HEK293T (cell line): ENCODE data around the gene EMB.

Source experiments
- L3MBTL2 ChIP-seq: fragments of 450-650 bp; conservative IDR thresholded peaks from 2 replicates; pipeline ENCODE4 v1.6.1; 2016; ENCODE audit warnings: mild to moderate bottlenecking
- SP1 ChIP-seq: fragments of 450-650 bp; IDR thresholded peaks from 2 replicates; pipeline ENCODE4 v1.6.1; 2017

DNA sequence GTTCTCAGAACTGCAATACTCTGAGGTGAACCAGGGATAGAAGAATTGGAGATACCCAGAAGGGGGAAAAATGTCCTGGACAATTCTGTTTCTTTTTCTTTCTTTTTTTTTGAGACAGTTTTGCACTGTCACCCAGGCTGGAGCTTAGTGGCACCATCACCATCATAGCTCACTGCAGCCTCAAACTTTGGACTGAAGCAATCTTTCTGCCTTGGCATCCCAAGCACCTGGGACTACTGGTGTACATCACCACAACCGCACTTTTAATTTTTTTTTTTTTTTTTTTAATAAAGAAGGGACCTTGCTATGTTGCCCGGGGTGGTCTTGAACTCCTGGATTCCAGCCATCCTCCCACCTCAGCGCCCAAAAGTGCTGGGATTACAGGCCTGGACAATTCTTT is 1.9 kb downstream of the EMB start:
- no peak for TF ChIP-seq L3MBTL2
- no peak for TF ChIP-seq SP1
